ENCODE measurements around the gene LRRC8E. TPM values are rescaled to one million over a fixed set of nuclear protein-coding genes. Genes with fewer than 3 reads are reported as not detected.
"Not testable (repeated sequence)": the region's sequence is repeated elsewhere in the genome, so short reads cannot be mapped to it uniquely, and the experiment has no call there.

LRRC8E gene
- polyA plus RNA-seq, 1 donor, result 0.23 TPM

DNA sequence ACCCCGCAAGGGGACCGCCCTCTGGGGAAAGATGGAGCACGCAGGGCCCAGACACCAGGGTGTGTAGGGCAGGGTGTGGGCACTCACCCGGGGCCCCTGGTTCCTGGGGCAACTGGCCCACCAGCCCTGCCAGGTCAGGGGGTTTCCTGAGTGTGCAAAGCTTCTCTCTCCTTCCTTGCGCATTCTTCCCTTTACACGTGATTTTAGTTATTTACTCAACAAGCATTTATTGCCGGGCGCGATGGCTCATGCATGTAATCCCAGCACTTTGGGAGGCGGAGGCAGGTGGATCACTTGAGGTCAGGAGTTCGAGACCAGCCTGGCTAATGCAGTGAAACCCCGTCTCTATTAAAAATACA lies 34.6 kb upstream of the LRRC8E start:
- DNase-seq (ENCODE audit: low read depth), result no peak

DNA sequence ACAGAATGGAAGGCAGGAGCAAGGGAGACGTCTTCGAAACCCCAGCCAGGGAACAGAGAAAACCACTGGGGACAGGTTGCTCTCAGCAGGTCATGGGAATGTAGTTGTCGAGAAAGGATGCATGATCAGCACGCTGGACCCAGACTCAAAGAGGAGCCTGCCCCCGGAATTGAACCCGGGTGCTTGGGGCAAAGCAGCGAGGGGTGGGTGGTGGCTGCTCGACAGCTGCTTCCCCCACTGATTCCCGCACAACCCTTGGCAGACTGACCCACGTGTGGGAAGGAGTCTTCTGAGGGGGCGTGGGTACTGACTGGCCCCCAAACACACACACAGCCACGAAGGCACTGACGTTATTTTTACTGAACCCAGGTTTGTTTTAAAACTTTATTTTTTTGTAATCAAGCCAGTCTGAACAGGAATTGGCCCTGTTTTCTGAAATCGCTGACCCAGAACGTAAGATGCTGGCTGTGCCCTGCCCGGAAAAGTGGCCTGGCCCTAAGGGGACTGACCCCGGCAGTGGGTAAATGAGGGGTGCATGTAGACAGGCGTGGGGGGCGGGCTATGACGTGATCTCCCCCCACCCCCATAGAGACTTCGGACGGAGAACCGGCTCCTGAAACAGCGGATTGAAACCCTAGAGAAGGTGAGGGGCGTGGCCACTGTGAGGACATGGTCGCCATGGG lies 32.7 kb upstream of the LRRC8E start:
- DNase-seq (ENCODE audit: low read depth), result no peak

DNA sequence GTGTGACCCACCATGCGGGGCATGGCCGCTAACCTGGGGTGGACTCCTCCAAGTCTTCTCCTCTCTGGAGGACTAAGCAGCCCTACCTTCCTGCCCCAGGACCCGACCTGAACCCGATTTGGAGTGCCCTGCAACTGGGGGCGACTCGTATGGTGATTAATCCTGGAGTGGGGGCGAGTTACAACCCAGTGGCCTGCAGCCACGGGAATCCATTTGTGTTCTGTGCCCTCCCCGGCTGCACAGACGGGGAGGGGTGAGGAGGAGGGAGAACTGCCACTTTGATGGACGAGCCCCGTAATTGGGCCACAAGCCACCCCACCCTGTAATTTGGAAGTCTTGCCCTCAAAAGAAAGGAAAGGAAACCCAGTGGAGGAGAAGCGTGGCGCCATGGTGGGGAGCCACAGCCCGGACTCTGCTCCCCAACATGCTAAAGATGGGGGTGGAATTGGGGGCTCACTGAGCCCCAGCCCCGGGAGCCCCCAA lies 32.2 kb upstream of the LRRC8E start:
- no peak for DNase-seq (ENCODE audit: low read depth)

DNA sequence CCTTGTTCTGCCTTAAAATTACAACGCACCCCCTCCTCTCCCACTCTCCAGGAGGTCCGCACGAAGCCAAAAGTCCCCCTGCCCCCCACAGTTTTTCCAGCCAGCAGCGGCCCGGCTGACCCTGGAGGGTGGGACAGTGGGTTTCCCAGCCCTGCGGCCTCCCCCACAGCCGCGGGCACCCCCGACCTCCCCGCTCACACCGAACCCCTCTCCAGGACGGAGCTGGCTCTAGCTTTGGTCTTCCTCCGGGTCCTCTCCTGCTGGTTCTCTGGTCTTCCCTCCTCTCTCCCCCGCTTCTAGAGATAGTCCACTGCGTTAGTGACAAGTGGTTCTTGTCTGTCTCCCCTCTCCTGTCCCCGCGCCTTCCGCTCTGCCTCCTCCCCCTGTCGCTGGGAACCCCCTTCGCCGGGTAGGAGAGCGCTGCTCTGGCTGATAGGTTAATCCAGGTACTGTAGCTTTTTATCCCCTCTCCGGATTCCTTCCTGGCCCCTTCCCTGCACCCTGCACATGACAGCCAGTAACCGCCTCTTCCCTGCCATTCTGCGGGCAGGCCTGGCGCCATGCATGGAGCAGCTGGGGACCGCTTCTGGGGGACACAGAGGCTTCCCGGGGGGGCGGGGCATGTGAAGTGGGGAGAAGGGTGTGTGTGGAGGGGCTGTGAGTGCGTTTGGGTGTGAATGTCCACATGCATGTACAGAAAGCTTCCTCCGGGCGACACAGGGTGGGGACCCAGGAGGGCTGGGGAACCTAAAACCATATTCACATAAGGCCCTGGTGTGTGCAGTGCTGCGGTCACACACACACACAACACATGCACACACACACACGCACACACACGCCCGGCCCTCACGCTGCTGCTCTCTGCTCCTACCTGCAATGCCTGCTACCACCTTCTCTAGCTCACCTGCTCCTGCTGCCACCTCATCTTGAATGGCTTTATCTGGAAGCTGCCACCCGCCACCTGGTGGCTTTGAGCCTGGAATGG lies 31.3 kb upstream of the LRRC8E start:
- no peak for DNase-seq (ENCODE audit: low read depth)

DNA sequence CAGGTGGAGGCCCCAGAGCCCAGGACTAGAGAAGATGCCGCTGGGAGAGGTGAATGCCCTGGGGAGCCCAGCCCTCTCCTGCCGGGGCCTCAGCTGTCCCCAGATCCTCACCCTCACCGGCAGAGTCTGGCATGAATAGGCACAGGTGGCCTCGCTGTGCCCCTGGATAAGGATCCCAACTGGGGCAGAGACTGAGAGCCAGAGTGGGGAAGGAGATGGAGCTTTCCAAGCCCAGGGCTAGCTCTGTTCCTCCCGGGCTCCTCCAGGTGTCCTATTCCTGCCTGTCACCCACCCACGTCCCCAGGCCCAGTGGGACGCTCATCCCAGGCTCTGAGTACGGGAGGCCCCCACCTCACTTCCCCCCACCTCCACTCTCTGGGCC lies 30.6 kb upstream of the LRRC8E start:
- no peak for DNase-seq (ENCODE audit: low read depth)

DNA sequence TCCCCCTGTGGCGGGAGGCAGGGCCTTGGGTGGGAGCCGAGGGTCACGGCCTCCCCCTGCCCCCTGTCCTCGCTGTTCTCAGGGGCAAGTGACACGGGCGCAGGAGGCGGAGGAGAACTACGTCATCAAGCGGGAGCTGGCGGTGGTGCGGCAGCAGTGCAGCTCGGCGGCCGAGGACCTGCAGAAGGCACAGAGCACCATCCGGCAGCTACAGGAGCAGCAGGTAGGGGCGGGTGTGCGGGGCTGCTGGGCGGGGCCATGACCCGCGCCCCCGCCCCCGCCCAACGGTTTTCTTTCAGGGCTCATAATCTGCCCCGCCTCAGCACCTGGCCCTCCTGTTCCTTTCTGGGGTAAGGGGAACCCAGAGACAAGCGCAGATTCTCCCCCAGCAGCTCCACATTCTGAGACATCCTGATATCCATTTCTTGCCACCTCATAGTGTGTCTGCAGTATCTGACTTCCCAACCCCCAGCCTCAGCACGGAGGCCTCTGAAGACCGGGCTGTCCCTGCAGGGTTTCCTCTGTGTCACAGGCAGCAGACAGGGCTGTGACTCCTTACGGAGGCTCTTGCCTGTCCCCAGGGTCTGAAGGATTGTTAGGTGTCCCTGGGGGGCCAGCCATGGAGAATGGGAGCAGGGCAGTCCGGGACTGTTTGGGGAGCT lies 30.1 kb upstream of the LRRC8E start:
- DNase-seq (ENCODE audit: low read depth), result no peak

DNA sequence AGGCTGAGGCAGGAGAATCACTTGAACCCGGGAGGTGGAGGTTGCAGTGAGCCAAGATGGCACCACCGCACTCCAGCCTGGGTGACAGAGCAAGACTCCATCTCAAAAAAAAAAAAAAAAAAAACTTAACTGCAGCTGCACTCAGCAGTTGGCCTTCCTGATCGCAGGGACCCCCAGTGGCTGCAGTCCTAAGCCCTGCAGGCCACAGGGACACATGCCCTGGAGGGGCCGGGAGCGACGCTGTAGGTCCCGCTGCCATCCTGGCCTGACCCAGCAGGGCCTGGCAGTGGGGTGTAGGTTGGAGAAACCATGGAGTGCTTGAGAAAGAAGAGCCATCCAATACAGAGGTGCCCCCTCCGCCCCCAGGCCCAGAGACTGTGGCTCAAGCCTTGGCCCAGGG lies 29.2 kb upstream of the LRRC8E start:
- not testable (repeated sequence) for DNase-seq (ENCODE audit: low read depth)

DNA sequence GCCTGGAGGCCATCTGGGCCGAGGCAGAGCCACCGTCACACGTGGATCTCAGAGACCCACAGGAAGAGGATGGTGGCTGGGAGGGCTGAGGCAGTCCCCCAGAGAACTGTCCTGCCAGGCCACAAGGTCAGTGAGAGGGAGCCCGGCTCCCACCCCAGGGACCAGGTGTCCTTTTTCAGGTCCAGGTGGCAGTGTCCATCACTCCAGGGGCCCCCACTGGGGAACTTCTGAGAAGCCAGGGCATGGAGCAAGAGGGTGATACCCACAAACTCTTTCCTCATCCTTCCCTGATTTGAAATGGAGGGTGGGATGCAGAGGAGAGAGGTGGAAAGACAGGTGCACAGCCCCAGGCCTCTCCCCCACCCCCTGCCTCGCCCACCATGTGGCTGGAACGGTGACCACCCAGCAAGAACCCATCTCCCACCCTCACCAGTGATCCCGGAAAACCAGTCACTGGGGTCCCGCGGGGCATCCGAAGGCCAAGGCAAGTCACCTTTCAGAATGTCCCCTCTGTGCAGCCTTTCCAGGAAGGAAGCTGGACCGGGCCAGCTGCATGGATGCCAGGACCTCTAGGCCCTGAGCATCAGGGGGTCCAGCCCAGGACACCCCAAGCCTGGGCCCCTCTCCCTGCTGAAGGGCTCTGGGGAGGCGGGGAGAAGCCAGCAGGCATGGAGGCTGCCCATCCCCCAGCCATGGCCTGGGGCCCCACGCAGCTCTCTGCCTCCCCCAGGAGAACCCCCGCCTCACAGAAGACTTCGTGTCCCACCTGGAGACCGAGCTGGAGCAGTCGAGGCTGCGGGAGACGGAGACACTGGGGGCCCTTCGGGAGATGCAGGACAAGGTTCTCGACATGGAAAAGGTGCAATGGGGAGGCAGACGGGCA lies 28.2 kb upstream of the LRRC8E start:
- DNase-seq (ENCODE audit: low read depth), result no peak

DNA sequence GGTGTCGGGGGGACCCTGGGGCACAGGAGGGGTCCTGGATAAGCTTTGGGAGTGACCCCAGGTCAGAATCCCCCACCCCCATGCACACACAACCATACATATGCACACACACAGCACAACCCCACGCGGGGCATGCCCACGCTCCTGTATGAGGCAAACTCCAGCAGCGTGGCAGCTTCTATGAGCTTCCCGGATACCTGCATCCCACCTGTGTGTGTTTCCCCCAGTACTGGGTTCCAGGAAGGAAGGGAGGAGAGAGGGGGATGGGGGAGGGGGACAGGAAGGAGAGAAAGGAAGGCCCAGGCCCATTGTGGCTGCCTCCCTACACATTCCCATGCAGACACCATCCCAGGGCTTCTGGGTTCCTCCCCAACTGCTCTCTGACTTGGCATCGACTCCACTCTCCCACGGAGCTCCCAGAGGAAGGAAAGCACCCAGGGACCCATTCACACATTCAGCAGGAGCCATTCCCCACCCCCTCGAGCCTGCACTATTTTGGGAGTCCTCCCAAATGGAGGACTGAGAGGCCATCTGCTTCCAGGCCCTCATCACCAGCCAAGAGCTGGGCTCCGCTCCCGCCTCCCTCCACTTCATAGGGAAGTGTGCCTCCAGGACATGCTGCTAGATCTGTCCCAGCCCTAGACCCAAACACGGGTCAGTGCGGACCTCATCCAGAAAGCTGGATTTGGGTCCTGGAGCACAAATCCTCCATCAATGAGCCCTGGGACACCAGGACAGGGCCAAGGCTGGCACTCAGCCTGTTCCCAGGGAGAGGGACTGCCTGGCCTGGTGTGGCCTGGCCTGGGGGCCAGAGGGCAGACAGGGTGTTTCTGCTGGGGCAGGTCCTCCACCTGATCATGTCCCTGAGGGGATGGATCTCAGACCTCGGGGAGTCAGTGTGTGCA lies 27.3 kb upstream of the LRRC8E start:
- no peak for DNase-seq (ENCODE audit: low read depth)

DNA sequence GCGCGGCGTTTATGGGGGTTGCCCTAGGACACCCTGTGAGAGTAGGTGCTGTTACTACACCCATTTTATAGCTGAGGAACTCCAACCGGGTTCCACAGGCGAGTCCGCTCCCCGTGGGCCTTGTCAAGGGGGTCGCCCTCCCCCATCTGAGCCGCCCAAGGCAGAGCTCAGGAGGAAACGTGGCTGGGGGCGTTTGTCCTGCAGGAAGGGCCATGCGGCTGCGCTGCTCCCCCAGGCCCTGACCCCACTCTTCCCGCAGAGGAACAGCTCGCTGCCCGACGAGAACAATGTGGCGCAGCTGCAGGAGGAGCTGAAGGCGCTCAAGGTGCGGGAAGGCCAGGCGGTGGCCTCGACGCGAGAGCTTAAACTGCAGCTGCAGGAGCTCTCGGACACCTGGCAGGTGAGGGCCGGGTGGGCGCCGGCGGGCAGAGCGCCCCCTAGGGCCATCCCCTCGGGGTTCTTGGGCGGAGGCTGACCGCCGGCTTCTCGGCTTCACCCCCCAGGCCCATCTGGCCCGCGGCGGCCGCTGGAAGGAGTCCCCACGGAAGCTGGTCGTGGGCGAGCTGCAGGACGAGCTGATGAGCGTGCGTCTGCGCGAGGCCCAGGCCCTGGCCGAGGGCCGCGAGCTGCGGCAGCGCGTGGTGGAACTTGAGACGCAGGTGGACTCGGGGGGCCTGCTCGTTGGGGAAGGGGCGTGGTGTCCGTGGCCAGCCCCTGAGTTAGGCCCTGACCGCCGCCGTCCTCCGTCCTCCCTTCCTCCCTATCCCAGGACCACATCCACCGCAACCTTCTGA lies 26.5 kb upstream of the LRRC8E start:
- no peak for DNase-seq (ENCODE audit: low read depth)

DNA sequence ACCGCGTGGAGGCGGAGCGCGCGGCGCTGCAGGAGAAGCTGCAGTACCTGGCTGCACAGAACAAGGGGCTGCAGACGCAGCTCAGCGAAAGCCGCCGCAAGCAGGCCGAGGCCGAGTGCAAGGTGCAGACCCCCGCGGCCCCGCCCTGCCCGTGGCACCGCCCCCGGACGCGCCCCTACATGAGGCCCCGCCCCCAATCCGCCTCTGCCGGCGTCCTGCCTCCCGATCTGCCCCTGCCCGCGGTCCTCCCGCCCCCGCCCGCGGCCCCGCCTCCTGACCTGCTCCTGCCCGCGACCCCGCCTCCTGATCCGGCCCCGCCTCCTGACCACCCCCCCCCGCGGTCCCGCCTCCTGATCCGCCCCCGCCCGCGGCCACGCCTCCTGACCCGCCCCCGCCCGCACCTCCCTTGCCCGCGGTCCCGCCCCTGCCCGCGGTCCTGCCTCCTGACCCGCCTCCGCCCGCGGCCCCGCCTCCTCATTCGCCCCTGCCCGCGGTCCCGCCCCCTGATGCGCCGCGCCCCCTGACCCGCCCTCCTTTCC lies 25.8 kb upstream of the LRRC8E start:
- no peak for DNase-seq (ENCODE audit: low read depth)

DNA sequence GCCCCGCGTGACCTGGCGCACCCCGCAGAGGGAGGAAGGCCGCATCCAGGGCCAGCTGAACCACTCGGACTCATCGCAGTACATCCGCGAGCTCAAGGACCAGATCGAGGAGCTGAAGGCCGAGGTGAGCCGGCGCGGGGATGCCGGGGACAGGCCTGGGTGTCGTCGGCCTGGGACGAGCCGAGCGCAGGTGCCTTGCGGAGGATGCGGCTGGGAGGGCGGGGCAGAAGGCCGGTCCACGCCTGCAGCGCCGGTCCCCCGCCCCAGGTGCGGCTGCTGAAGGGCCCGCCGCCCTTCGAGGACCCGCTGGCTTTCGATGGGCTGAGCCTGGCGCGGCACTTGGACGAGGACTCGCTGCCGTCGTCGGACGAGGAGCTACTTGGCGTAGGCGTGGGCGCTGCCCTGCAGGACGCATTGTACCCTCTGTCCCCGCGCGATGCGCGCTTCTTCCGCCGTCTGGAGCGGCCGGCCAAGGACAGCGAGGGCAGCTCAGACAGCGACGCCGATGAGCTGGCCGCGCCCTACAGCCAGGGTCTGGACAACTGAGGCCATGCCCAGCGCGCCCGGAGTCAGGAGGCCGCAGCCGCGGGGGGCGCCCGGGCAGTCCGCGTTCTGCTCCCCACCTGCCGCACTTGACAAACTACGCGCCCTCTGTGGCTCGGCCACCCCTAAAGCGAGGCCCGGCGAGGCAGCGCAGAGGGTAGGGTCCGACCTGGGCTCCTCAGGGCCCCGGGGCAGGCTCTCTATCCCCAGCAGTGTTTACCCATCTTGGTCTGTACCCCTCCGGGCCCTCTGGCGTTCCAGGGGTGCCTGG lies 24.9 kb upstream of the LRRC8E start:
- no peak for DNase-seq (ENCODE audit: low read depth)

DNA sequence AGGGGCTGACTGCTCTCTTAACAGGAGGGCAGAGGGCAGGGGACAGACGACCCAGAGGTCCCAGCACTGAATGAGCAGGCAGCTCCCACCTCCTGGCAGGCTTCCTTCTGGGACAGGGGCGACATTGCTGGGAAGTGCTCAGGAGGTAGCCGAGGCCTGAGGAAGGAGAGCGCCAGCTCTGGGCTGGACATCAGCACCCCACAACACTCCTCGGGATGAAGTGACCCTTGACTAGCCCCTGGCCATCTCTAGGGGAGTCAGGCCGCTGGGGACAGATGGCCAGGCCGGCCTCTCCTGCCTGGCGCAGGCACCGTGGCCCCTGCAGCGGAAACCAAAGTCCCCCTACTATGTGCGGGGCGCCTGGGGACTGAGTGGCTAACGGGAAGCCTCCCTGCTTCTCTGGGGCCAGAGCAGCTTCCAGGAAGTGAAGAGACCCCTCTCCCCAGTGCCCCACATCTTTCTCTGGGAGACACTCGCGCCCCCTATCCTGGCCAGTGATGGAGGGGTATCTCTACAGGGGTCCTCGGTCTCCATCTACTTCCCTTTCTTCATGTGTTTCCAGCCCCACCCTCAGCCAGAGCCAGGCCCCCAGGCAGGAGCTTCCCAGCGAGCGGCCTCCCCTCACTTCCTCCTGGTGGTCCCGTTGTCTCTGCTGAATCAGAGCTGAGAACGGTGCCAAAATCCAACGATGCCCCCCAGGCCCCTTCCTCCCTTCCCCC lies 24.2 kb upstream of the LRRC8E start:
- DNase-seq (ENCODE audit: low read depth), result no peak

DNA sequence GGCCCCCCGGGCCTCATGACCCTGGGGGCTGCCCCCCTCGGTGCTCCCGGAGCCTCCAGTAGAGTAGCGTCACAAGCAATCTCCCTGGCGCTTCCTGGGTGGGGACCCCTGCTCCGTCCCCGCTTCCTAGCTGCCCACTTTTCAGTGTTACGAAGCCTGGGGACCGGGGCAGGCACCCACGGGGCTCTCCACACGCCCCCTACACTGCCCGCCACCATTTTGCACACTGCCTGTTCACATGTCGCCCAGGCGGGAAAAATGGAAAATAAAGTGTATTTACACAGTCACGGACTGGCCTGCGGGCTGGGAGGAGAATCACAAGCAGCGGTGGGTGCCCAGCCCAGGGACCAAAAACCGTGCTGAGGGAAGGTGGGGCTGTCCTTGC lies 23.6 kb upstream of the LRRC8E start:
- DNase-seq (ENCODE audit: low read depth), result no peak

DNA sequence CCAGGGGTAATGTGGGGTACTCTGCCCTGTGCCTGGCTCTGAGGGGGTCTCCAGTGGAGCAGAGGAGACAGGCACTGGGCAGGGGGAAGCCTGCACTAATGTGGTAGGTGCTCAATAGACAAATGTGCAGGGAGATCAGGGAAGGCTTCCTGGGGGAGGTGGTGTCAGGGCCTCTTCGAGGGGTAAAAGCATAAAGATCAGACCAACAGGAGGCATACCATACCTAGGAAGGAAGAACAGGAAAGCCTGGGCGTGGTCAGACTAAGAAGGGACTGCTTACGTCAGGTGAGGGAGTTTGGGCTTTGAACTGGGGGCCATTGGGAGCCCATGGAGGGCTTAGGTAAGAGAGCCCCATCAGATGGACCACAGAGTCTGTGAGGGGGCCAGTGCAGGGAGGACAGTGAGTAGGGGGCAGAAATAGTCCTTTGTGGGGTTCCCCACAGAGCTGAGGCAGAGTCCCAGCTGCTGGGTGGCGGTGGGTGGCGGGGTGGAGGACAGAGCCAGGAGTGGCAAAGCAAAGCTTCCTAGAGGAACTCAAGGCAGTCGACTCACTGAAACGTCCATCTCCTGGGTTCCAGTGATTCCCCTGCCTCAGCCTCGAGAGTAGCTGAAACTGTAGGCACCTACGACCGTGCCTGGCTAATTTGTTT lies 22.9 kb upstream of the LRRC8E start:
- DNase-seq (ENCODE audit: low read depth), result no peak

DNA sequence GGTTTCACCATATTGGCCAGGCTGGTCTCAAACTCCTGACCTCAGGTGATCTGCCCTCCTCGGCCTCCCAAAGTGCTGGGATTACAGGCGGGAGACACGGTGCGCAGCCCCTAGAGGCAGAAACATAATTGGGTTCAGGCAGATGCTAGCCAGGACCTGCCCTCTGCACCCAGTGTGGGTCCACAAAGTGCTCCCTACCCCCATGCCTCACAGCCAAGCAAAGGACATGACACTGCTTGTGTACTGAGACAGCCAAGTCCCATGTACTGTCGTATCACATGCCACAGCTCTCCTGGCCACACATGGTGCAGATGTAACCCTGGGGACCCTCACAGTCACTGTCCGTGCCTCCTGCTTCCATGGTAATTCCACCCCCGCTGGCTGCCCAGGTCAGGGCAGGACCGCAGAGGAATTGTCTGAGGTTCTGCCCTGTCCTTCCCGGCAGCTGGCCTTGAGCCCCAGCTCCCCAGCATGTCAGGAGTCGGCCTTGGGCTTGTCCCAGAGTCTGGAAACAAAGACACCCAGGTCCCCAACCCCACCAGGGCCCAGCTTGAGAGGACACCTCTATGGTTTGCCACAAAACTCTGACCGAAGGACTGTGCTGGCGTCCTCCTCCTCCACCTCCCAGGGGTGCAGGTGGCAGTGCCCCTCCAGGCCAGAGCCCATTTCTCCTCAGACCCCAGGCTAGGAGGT lies 21.8 kb upstream of the LRRC8E start:
- no peak for DNase-seq (ENCODE audit: low read depth)

All from forelimb muscle (tissue), 1 donor.